Endothelial cell (in vitro differentiated cells): ENCODE measurements around the gene ARHGEF18. TPM values are rescaled to one million over a fixed set of nuclear protein-coding genes. Genes with fewer than 3 reads are reported as not detected.
A peak's percentile ranks its signal among the peaks of the same experiment; 100 is the strongest.
"Not testable (repeated sequence)": the region's sequence is repeated elsewhere in the genome, so short reads cannot be mapped to it uniquely, and the experiment has no call there.

Experiments
- DNase-seq: peaks from one replicate; pipeline ENCODE4 v3.0.0; 2021; ENCODE audit warnings: low spot score
- H3K27ac Mint-ChIP-seq: one replicate; pipeline ENCODE4 v1.8.0; 2021; ENCODE audit warnings: mixed read lengths, inconsistent platforms; ENCODE audit not compliant: unreplicated experiment
- H3K27me3 Mint-ChIP-seq: one replicate; pipeline ENCODE4 v1.8.0; 2021; ENCODE audit warnings: mild to moderate bottlenecking, moderate library complexity, mixed read lengths, inconsistent platforms; ENCODE audit not compliant: unreplicated experiment
- H3K36me3 Mint-ChIP-seq: one replicate; pipeline ENCODE4 v1.8.0; 2021; ENCODE audit warnings: mild to moderate bottlenecking, low read depth, mixed read lengths, inconsistent platforms; ENCODE audit not compliant: unreplicated experiment
- H3K4me1 Mint-ChIP-seq: one replicate; pipeline ENCODE4 v1.8.0; 2021; ENCODE audit warnings: mild to moderate bottlenecking, mixed read lengths, inconsistent platforms; ENCODE audit not compliant: unreplicated experiment
- H3K4me3 Mint-ChIP-seq: one replicate; pipeline ENCODE4 v1.8.0; 2021; ENCODE audit warnings: mild to moderate bottlenecking, mixed read lengths, inconsistent platforms; ENCODE audit not compliant: unreplicated experiment
- H3K9me3 Mint-ChIP-seq: one replicate; pipeline ENCODE4 v1.8.0; 2021; ENCODE audit warnings: mixed read lengths, inconsistent platforms; ENCODE audit not compliant: unreplicated experiment
- CTCF ChIP-seq: fragments of 200-600 bp; sonication (generic); IDR thresholded peaks from one replicate; pipeline ENCODE4 v1.5.0; 2021; ENCODE audit warnings: antibody characterized with exemption; ENCODE audit not compliant: unreplicated experiment
- total RNA-seq: library from RNA; stranded (reverse); fragmentation: NEBNext Ultra II Directional; extraction: Animal tissue kit (Norgen Biotek cat#: 25700); gene quantifications from one replicate; pipeline ENCODE4 v1.2.1, GENCODE V29; 2021; ENCODE audit not compliant: unreplicated experiment

The ARHGEF18 gene
- total RNA-seq, 1 donor from 2014 or later, result 30.5 TPM

- no peak for DNase-seq
- Mint-ChIP-seq H3K27me3 (peaks cover 14% of the 10 kb centered on the region), H3K4me3 (no peak overlapping the region), H3K4me1 (peaks cover 3% of the 10 kb centered on the region), H3K9me3 (no peaks in the 10 kb centered on the region), H3K36me3 (peaks cover 4% of the 10 kb centered on the region), H3K27ac (no peak overlapping the region)
- TF ChIP-seq CTCF, result peak; percentile 73
Measured at GRCh38 chr19:7366701-7367420, 18.1 kb downstream of the ARHGEF18 start.

- Mint-ChIP-seq H3K4me1 (peaks cover 3% of the 10 kb centered on the region), H3K36me3 (peaks cover 4% of the 10 kb centered on the region), H3K27me3 (peaks cover 13% of the 10 kb centered on the region), H3K9me3 (no peaks in the 10 kb centered on the region), H3K27ac (no peak overlapping the region), H3K4me3 (no peak overlapping the region)
- TF ChIP-seq CTCF, result no peak
- no peak for DNase-seq
Measured at GRCh38 chr19:7368456-7368855, 19.7 kb downstream of the ARHGEF18 start.

GRCh38 chr19:7368866-7369265, 20.1 kb downstream of the ARHGEF18 start:
- H3K27ac Mint-ChIP-seq, H3K4me3 Mint-ChIP-seq, H3K36me3 Mint-ChIP-seq, H3K9me3 Mint-ChIP-seq, H3K4me1 Mint-ChIP-seq, DNase-seq: not testable (repeated sequence)
- peaks cover 13% of the 10 kb centered on the region for H3K27me3 Mint-ChIP-seq

- Mint-ChIP-seq H3K4me3 (no peak overlapping the region), H3K4me1 (peaks cover 3% of the 10 kb centered on the region), H3K36me3 (no peaks in the 10 kb centered on the region), H3K9me3 (no peaks in the 10 kb centered on the region), H3K27ac (no peak overlapping the region), H3K27me3 (peaks cover 12% of the 10 kb centered on the region)
- no peak for TF ChIP-seq CTCF
- DNase-seq, result no peak
Measured at GRCh38 chr19:7370546-7370945, 21.8 kb downstream of the ARHGEF18 start.

GRCh38 chr19:7371001-7371400, 22.3 kb downstream of the ARHGEF18 start:
- H3K36me3 Mint-ChIP-seq, result no peaks in the 10 kb centered on the region
- DNase-seq, result no peak
- peaks cover 8% of the 10 kb centered on the region for H3K27me3 Mint-ChIP-seq
- H3K4me3 Mint-ChIP-seq, result no peak overlapping the region
- no peaks in the 10 kb centered on the region for H3K9me3 Mint-ChIP-seq
- no peak overlapping the region for H3K27ac Mint-ChIP-seq
- H3K4me1 Mint-ChIP-seq, result peaks cover 3% of the 10 kb centered on the region
- no peak for TF ChIP-seq CTCF
